ENCODE results near the gene CMTR1. TPM values are rescaled to one million over a fixed set of nuclear protein-coding genes. Genes with fewer than 3 reads are reported as not detected.

CMTR1 gene
- total and polyA plus RNA-seq, 10 of the 15 experiments (the other 5 are each of a cell fraction or from before 2014, with no cell fraction given) = 2.7 to 67.0 (median 46.2) TPM

- TF ChIP-seq, protein P1, sequence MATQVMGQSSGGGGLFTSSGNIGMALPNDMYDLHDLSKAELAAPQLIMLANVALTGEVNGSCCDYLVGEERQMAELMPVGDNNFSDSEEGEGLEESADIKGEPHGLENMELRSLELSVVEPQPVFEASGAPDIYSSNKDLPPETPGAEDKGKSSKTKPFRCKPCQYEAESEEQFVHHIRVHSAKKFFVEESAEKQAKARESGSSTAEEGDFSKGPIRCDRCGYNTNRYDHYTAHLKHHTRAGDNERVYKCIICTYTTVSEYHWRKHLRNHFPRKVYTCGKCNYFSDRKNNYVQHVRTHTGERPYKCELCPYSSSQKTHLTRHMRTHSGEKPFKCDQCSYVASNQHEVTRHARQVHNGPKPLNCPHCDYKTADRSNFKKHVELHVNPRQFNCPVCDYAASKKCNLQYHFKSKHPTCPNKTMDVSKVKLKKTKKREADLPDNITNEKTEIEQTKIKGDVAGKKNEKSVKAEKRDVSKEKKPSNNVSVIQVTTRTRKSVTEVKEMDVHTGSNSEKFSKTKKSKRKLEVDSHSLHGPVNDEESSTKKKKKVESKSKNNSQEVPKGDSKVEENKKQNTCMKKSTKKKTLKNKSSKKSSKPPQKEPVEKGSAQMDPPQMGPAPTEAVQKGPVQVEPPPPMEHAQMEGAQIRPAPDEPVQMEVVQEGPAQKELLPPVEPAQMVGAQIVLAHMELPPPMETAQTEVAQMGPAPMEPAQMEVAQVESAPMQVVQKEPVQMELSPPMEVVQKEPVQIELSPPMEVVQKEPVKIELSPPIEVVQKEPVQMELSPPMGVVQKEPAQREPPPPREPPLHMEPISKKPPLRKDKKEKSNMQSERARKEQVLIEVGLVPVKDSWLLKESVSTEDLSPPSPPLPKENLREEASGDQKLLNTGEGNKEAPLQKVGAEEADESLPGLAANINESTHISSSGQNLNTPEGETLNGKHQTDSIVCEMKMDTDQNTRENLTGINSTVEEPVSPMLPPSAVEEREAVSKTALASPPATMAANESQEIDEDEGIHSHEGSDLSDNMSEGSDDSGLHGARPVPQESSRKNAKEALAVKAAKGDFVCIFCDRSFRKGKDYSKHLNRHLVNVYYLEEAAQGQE (IDR thresholded peaks at IDR 0.05; ENCODE audit: low read depth, low read length) = no peak
- no peak for TF ChIP-seq CTCF (IDR thresholded peaks at IDR 0.05 in 2 of 3, conservative IDR thresholded peaks at IDR 0.05 in 1 of 3; ENCODE audit: control insufficient read depth in 2 of 3, extremely low read depth in 1 of 3, insufficient read depth in 1 of 3, low read depth in 3 of 3, low read length in 3 of 3)
- no peak for TF ChIP-seq TCF3 (IDR thresholded peaks at IDR 0.05; ENCODE audit: borderline replicate concordance, insufficient read depth, low read depth, low read length)
- TF ChIP-seq, protein P2, sequence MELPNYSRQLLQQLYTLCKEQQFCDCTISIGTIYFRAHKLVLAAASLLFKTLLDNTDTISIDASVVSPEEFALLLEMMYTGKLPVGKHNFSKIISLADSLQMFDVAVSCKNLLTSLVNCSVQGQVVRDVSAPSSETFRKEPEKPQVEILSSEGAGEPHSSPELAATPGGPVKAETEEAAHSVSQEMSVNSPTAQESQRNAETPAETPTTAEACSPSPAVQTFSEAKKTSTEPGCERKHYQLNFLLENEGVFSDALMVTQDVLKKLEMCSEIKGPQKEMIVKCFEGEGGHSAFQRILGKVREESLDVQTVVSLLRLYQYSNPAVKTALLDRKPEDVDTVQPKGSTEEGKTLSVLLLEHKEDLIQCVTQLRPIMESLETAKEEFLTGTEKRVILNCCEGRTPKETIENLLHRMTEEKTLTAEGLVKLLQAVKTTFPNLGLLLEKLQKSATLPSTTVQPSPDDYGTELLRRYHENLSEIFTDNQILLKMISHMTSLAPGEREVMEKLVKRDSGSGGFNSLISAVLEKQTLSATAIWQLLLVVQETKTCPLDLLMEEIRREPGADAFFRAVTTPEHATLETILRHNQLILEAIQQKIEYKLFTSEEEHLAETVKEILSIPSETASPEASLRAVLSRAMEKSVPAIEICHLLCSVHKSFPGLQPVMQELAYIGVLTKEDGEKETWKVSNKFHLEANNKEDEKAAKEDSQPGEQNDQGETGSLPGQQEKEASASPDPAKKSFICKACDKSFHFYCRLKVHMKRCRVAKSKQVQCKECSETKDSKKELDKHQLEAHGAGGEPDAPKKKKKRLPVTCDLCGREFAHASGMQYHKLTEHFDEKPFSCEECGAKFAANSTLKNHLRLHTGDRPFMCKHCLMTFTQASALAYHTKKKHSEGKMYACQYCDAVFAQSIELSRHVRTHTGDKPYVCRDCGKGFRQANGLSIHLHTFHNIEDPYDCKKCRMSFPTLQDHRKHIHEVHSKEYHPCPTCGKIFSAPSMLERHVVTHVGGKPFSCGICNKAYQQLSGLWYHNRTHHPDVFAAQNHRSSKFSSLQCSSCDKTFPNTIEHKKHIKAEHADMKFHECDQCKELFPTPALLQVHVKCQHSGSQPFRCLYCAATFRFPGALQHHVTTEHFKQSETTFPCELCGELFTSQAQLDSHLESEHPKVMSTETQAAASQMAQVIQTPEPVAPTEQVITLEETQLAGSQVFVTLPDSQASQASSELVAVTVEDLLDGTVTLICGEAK (IDR thresholded peaks at IDR 0.05; ENCODE audit: borderline replicate concordance) = no peak
- no peak for TF ChIP-seq PAX5 (IDR thresholded peaks at IDR 0.05; ENCODE audit: borderline replicate concordance, low read depth, low read length)
- TF ChIP-seq HSF1 (IDR thresholded peaks at IDR 0.05; ENCODE audit: low read depth, low read length) = no peak
- TF ChIP-seq WRNIP1 (IDR thresholded peaks at IDR 0.05; ENCODE audit: borderline replicate concordance, low read depth, low read length) = no peak
- TF ChIP-seq CREB1 (IDR thresholded peaks at IDR 0.05; ENCODE audit: low read depth) = 0 out of 2 replicates have a peak, but pooled peaks have one; percentile 16
- no peak for TF ChIP-seq ZNF207 (IDR thresholded peaks at IDR 0.05; ENCODE audit: borderline replicate concordance)
- no peak for TF ChIP-seq BCLAF1 (IDR thresholded peaks at IDR 0.05)
- no peak for TF ChIP-seq PAX8 (IDR thresholded peaks at IDR 0.05)
Observed at GRCh38 chr6:37495244-37495934, 62.4 kb downstream of the CMTR1 start (continued).

All from GM12878 (cell line).